ENCODE measurements around the gene GDNF.

Gene GDNF

GRCh38 chr5:37773809-37774208, 66.0 kb downstream of the GDNF start:
- no peak for TF ChIP-seq CTCF (IDR thresholded peaks at IDR 0.05; ENCODE audit: control insufficient read depth, extremely low read depth, insufficient read depth)
- H3K4me3 ChIP-seq (ENCODE audit: low read depth, low read length) = no peak overlapping the region
- no peak for DNase-seq (ENCODE audit: low read depth)

- no peak for TF ChIP-seq CTCF (IDR thresholded peaks at IDR 0.05; ENCODE audit: control insufficient read depth, extremely low read depth, insufficient read depth)
- no peak for DNase-seq (ENCODE audit: low read depth)
- H3K4me3 ChIP-seq (ENCODE audit: low read depth, low read length) = no peak overlapping the region
Observed at GRCh38 chr5:37772255-37772654, 67.6 kb downstream of the GDNF start.

GRCh38 chr5:37771731-37772130, 68.1 kb downstream of the GDNF start:
- H3K4me3 ChIP-seq (ENCODE audit: low read depth, low read length) = no peak overlapping the region
- TF ChIP-seq CTCF (IDR thresholded peaks at IDR 0.05; ENCODE audit: control insufficient read depth, extremely low read depth, insufficient read depth) = no peak
- no peak for DNase-seq (ENCODE audit: low read depth)

DNA sequence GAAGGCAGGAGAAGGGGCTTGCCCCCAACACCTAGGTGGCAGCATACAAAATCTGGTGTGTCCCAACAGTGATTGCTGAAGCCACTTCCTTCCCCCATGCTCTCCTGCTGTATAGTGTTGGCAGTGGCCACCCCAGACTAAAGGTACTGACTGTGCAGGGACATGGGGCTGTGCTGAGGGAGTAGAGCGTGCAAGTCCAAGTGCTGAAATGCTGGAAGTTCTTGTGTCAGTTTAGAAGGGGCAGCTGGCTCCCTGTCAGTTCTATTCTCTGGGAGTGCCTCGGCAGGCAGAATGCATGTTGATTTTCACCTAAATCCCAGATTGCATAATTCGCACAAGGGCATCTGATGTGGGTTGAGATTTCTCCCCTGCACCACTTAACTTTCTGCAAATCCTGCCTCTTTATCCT, 68.6 kb downstream of the GDNF start:
- no peak for TF ChIP-seq CTCF (IDR thresholded peaks at IDR 0.05; ENCODE audit: control insufficient read depth, extremely low read depth, insufficient read depth)

DNA sequence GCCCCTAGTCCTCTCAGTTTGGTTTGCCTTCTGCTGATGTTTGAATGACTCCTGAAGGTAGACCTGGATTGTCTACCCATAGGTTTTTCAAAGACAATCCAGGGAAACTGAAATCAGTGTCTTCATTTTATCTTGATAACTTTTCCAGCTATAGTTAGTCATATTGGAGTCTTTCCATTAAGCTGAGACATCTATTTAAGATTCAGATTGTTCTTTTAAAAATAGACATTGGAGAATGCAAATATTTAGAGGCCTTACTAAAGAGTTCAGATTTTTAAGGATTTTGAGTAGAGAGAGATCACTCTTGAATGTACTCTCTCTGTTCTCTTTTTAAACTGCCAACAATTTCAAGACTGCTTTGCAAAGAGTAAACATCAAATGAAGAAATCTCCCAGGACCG, 69.1 kb downstream of the GDNF start:
- no peak for DNase-seq (ENCODE audit: low read depth)
- no peak for TF ChIP-seq CTCF (IDR thresholded peaks at IDR 0.05; ENCODE audit: control insufficient read depth, extremely low read depth, insufficient read depth)

More for the DNA sequence above, 68.6 kb downstream of the GDNF start:
- DNase-seq (ENCODE audit: low read depth) = no peak
- no peak overlapping the region for H3K4me3 ChIP-seq (ENCODE audit: low read depth, low read length)

GRCh38 chr5:37769840-37770239, 70.0 kb downstream of the GDNF start:
- no peak for TF ChIP-seq CTCF (IDR thresholded peaks at IDR 0.05; ENCODE audit: control insufficient read depth, extremely low read depth, insufficient read depth)
- no peak overlapping the region for H3K4me3 ChIP-seq (ENCODE audit: low read depth, low read length)
- no peak for DNase-seq (ENCODE audit: low read depth)

More for the DNA sequence above, 69.1 kb downstream of the GDNF start:
- no peak overlapping the region for H3K4me3 ChIP-seq (ENCODE audit: low read depth, low read length)

DNA sequence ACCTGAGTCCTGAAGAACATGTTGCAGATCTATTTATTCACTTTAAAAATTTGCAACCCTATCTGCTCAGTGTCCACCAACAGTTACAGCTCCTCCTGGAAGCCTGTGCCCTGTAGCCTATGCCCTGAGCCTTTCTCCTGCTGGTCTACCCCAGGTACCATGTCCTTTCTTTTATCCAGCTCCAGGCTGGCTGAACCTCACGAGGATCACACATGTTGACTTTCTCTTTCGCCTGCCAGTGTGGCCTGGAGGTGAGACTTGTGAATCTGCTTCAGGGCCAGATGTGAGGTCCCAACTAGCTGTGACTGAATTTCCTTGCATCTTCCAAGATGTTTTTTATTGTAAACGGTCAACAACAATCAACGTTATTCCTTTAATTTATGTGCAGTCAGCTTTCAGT, 70.7 kb downstream of the GDNF start:
- no peak overlapping the region for H3K4me3 ChIP-seq (ENCODE audit: low read depth, low read length)
- no peak for TF ChIP-seq CTCF (IDR thresholded peaks at IDR 0.05; ENCODE audit: control insufficient read depth, extremely low read depth, insufficient read depth)
- no peak for DNase-seq (ENCODE audit: low read depth)

All from LNCaP clone FGC (cell line).